Right ventricle myocardium superior (tissue), 1 donor: ENCODE results near the gene MGARP. TPM values are rescaled to one million over a fixed set of nuclear protein-coding genes. Genes with fewer than 3 reads are reported as not detected.
"Not testable (repeated sequence)": the region's sequence is repeated elsewhere in the genome, so short reads cannot be mapped to it uniquely, and the experiment has no call there.

Experiments used
- ATAC-seq: fragments of 200-7000 bp; cut with Tn5 transposase; one replicate; pipeline ENCODE4 v1.9.1; 2020; ENCODE audit warnings: mild to moderate bottlenecking; ENCODE audit not compliant: poor library complexity
- DNase-seq: peaks from one replicate; pipeline ENCODE4 v3.0.0-alpha.2; 2020
- intact Hi-C: fragments of 100-400 bp; cut with DNase I; formaldehyde crosslinking; loops from one replicate; pipeline ENCODE4 v1.11.2; 2022
- total RNA-seq: library from RNA; stranded (reverse); fragmentation: NEBNext Ultra II Directional; extraction: Animal tissue kit (Norgen Biotek cat#: 25700); gene quantifications from one replicate; pipeline ENCODE4 v1.2.1, GENCODE V29; 2021
- donor health status: DM: no; HTN: yes; CAD: no; lungs with severe emphysema.

Gene MGARP
- total RNA-seq, 1 donor from 2014 or later, result 0.48 TPM

GRCh38 chr4:139255581-139255980 is 24.4 kb downstream of the MGARP start:
- ATAC-seq, intact Hi-C loops, DNase-seq: not testable (repeated sequence)

- ATAC-seq, result no peak
- intact Hi-C loops, result no loop called here
- DNase-seq, result no peak
Measured at GRCh38 chr4:139253713-139254112, 26.3 kb downstream of the MGARP start.

DNA sequence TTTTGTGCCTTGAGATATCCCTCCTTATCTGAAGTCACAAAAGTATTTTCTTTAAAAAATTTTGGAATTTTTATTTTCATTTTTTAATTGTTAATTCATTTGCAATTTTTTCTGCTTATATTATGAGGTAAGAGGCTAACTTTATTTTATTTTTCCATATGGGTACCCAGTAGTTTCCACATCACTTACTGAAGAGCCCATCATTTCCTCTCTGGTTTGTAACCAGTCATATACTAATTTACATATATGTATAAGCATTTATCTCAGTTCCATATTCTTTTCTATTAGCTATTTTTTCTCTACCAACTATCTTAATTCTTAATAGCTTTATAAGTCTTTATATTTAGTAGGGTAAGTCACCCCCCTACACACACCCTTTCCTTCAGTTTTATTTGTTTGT is 27.0 kb downstream of the MGARP start:
- ATAC-seq, result no peak
- intact Hi-C loops, result no loop called here
- DNase-seq, result no peak

GRCh38 chr4:139247700-139248238 is 32.3 kb downstream of the MGARP start:
- no peak for ATAC-seq
- intact Hi-C loops, result no loop called here
- DNase-seq, result no peak

GRCh38 chr4:139247241-139247640 is 32.8 kb downstream of the MGARP start:
- intact Hi-C loops, result no loop called here
- no peak for DNase-seq
- ATAC-seq, result no peak

GRCh38 chr4:139246166-139246565 is 33.9 kb downstream of the MGARP start:
- DNase-seq, result no peak
- ATAC-seq, result no peak
- intact Hi-C loops, result no loop called here

- DNase-seq, result no peak
- no peak for ATAC-seq
- intact Hi-C loops, result no loop called here
Measured at GRCh38 chr4:139245590-139245989, 34.4 kb downstream of the MGARP start.

DNA sequence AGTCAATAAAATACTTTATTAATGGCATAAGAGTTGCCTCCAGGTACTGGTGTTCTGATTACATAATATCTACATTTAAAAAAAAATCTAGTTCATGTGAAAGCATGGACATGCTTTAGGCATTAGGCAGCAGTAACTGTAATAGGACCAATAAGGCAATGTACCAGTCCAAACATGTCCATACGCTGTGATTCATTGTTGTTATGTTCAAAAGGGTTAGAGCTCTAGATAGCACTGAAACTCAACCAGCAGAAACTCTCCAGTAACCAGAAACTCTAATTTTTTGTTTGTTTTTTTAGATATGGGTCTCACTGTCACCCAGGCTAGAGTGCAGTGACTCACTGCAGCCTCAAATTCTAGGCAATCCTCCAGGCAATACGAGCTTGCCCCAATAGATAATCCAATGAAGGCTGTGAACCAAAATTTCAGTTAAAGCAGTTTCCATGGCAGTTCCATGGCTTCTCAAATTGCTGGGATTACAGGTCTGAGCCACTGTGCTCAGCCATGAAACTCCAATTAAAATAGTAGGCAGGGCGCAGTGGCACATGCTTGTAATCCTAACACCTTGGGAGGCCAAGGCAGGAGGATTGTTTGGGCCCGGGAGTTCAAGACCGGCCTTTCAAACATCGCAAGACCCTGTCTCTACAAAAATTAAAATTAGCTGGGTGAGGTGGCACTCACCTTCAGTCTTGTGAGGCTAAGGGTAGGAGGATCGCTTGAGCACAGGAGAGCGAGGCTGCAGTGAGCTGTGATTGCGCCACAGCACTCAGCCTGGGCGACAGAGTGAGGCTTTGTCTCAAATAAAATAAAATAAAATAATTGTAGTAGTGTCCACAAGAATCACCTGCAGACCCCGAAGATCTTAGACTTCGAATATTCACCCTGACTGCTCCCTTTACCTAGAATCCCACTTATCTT is 36.3 kb downstream of the MGARP start:
- DNase-seq, result no peak
- intact Hi-C loops, result loop anchor here (2.0 kb wide), 1 partner anchor 33 kb away; no protein-coding TSS in a partner anchor
- ATAC-seq, result peak; percentile 41

DNA sequence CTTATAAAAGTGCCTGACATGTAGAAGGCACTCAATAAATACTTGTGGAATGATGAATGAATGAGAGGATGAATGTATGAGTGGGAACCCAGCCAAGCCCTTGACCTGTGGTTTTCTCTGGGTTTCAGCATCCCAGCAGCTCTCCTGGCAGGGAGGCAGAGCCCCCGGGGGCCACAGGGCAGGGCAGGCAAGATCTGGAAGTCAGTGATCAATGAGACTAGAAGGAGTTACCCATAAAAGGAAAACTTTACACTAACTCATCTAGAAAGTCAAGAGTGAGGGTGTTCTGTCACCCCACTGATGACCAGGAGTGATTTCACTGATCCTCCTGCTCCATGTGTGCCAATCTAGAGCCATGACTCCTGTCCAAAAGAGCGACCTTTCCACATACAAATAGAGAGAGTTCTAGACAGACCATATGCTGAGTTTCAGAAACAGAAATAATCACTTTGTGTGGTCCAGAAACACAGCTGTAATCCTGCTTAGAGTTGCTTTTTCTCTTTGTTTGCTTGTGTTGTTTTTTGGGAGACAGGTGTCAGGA is 37.4 kb downstream of the MGARP start:
- ATAC-seq (no peak), DNase-seq (no peak)
- intact Hi-C loops, result loop anchor here (2.0 kb wide), 1 partner anchor 32 kb away; no protein-coding TSS in a partner anchor

- intact Hi-C loops, result loop anchor here (2.0 kb wide), 1 partner anchor 31 kb away; no protein-coding TSS in a partner anchor
- ATAC-seq, result no peak
- no peak for DNase-seq
Measured at GRCh38 chr4:139241784-139242151, 38.3 kb downstream of the MGARP start.

DNA sequence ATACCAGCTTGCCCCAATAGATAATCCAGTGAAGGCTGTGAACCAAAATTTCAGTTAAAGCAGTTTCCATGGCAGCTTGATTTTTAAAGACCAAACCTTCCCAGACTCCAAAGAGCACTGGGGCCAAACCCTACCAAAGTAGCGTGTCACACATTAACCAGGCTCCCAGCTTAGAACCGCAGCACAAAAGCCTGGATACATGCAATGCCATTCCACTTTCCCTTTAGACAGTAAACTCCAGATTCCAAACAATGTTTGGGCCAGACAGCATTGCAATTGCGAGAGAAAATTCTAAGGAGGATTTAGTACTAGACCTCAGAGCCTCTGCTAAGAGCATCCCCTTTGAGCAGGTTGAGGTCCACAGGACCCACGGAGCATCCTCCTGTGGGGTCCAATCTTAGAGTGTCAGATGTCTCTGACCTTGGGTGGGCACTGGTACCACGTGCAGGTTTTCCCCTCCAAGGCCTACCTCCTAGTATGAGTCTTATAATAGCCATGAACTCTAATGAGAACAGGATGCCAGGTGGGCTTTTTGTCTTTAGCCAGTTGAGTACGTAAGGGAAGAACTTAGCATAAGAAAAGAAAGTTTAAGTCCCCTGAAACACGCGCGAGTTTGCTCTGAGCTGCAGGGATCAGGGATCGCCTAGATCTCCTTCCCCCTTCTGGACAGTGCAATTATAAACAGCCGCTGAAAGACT is 38.8 kb downstream of the MGARP start:
- no peak for ATAC-seq
- DNase-seq, result no peak
- intact Hi-C loops, result no loop called here

DNA sequence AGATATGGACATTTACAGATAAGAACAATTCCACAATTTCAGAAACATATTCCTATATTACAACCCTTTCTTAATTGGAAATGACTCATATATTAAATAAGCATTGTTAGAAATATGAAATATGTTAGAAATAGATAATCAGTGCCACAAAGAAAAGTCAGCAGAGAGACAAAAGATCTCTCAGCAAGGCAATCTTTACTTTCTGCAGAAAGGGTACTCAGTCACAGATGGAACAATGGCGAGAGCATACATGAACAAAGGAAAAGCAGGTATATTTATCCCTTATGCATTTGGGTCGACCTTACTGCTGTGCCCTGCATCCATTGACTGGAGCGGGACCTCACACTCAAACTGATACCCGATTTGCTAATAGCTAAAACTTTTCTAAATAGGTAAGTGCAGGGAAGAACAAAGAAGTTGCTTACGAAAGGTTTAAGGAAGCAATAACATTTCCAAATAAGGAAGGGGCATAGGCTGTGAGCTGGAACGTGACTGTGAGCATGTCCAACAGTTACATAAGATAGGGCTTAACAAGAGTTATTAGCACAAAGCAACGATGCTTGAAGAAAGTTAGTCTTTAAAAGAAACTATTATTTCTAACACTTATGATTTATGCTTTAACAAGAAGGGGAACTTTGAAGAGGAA is 40.8 kb downstream of the MGARP start:
- intact Hi-C loops, result no loop called here
- no peak for ATAC-seq
- no peak for DNase-seq

GRCh38 chr4:139234253-139234652 is 45.8 kb downstream of the MGARP start:
- ATAC-seq (no peak), DNase-seq (no peak)
- intact Hi-C loops, result no loop called here

- DNase-seq, result no peak
- intact Hi-C loops, result no loop called here
- peak; percentile 80 for ATAC-seq
Measured at GRCh38 chr4:139229534-139230039, 50.4 kb downstream of the MGARP start.

DNA sequence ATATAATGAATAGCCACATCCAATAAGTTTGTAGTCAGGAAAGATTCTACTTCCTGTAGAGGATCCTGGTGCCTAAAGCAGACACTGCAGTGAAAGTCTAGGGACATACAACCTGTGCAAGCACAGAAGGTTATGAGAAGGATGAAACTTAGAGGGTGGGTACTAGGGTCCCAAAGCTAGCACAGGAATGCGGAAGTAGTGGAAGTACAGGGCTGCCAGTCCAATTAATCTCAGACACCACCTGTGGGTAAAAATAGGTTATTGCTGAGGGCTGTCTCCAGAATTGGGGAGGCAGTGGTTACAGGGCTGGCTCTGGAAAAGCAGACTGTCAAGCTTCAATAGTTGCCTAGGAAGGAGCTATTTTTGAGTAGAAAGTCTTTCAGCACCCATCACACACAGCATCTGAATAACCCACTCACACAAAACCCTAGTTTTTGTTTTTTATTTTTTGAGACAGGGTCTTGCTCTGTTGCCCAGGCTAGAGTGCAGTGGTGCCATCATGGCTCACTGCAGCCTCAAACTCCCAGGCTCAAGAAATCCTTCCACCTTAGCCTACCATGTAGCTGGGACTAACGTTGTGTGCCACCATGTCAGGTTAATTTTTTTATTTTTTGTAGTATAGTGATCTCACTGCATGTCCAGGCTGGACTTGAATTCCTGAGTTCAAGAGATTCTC is 52.2 kb downstream of the MGARP start:
- ATAC-seq (peak; percentile 34), DNase-seq (no peak)
- intact Hi-C loops, result no loop called here

- peak; percentile 70 for DNase-seq
- intact Hi-C loops, result no loop called here
- peak; percentile 55 for ATAC-seq
Measured at GRCh38 chr4:139223682-139224317, 56.2 kb downstream of the MGARP start.

- intact Hi-C loops, result no loop called here
- no peak for ATAC-seq
- no peak for DNase-seq
Measured at GRCh38 chr4:139222215-139222614, 57.8 kb downstream of the MGARP start.

GRCh38 chr4:139221687-139222086 is 58.3 kb downstream of the MGARP start:
- intact Hi-C loops, result no loop called here
- peak; percentile 38 for ATAC-seq

More at GRCh38 chr4:139221687-139222086, 58.3 kb downstream of the MGARP start:
- no peak for DNase-seq
